GM12878 (cell line): ENCODE data around the gene SUGP1.

Experiments used
- CREB1 ChIP-seq: IDR thresholded peaks from 2 replicates; pipeline ENCODE4 v1.6.1; 2012; ENCODE audit warnings: low read depth, mild to moderate bottlenecking, inconsistent platforms
- CTCF ChIP-seq, 3 experiments: IDR thresholded peaks in 2 of 3; conservative IDR thresholded peaks in 1 of 3; 2 replicates each; pipeline ENCODE4 v1.5.1; 2011; ENCODE audit warnings: low read depth in 3 of 3, low read length in 3 of 3, mild to moderate bottlenecking in 3 of 3, control low read depth in 2 of 3, moderate library complexity in 2 of 3, inconsistent platforms in 1 of 3, mixed read lengths in 1 of 3; ENCODE audit not compliant: control insufficient read depth in 2 of 3, insufficient read depth in 1 of 3; ENCODE audit errors: extremely low read depth in 1 of 3
- EZH2 ChIP-seq: IDR thresholded peaks from 2 replicates; pipeline ENCODE4 v1.6.1; 2012; ENCODE audit warnings: low read depth, mild to moderate bottlenecking, control low read depth, inconsistent platforms, low read length, borderline replicate concordance; ENCODE audit not compliant: control insufficient read depth
- FOXK2 ChIP-seq: fragments of 450-650 bp; IDR thresholded peaks from 2 replicates; pipeline ENCODE4 v1.6.1; 2017; ENCODE audit warnings: mild to moderate bottlenecking, moderate library complexity
- HDAC2 ChIP-seq: fragments of 200-600 bp; sonication (generic); IDR thresholded peaks from 2 replicates; pipeline ENCODE4 v1.6.1; 2017
- MAX ChIP-seq: IDR thresholded peaks from 2 replicates; pipeline ENCODE4 v1.6.1; 2012; ENCODE audit warnings: low read depth, low read length, improper control_type of control experiment
- RAD21 ChIP-seq: IDR thresholded peaks from 2 replicates; pipeline ENCODE4 v1.6.1; 2011; ENCODE audit warnings: mild to moderate bottlenecking, low read depth, low read length, moderate library complexity; ENCODE audit not compliant: insufficient read depth
- REST ChIP-seq: IDR thresholded peaks from 2 replicates; pipeline ENCODE4 v1.6.1; 2012; ENCODE audit warnings: mild to moderate bottlenecking, low read depth, low read length
- SMC3 ChIP-seq: IDR thresholded peaks from 2 replicates; pipeline ENCODE4 v1.6.1; 2011; ENCODE audit warnings: low read length, improper control_type of control experiment, borderline replicate concordance
- ZNF687 ChIP-seq: fragments of 450-650 bp; IDR thresholded peaks from 2 replicates; pipeline ENCODE4 v1.6.1; 2017; ENCODE audit warnings: mild to moderate bottlenecking, moderate library complexity

- TF ChIP-seq ZNF687 (no peak), CREB1 (no peak), HDAC2 (no peak), MAX (no peak), FOXK2 (no peak), EZH2 (no peak), CTCF (IDR thresholded peaks at IDR 0.05 in 2 of 3, conservative IDR thresholded peaks at IDR 0.05 in 1 of 3; ENCODE audit: control insufficient read depth in 2 of 3, extremely low read depth in 1 of 3, insufficient read depth in 1 of 3, low read depth in 3 of 3, low read length in 3 of 3) (no peak), RAD21 (no peak), SMC3 (no peak), REST (no peak)
These were observed 49.3 kb downstream of the SUGP1 start for GRCh38 chr19:19270749-19271571.
